Glutamatergic neuron (in vitro differentiated cells): ENCODE results near the gene PTPN2. TPM values are rescaled to one million over a fixed set of nuclear protein-coding genes. Genes with fewer than 3 reads are reported as not detected.

Experiments
- DNase-seq: peaks from one replicate; pipeline ENCODE4 v3.0.0; 2022
- H3K27ac Mint-ChIP-seq: one replicate; pipeline ENCODE4 v1.8.0; 2020; ENCODE audit warnings: mild to moderate bottlenecking, mixed read lengths, inconsistent platforms; ENCODE audit not compliant: unreplicated experiment
- H3K27me3 Mint-ChIP-seq: one replicate; pipeline ENCODE4 v1.8.0; 2020; ENCODE audit warnings: mild to moderate bottlenecking, moderate library complexity, mixed read lengths, inconsistent platforms; ENCODE audit not compliant: unreplicated experiment
- H3K36me3 Mint-ChIP-seq: one replicate; pipeline ENCODE4 v1.8.0; 2020; ENCODE audit warnings: mild to moderate bottlenecking, mixed read lengths, inconsistent platforms; ENCODE audit not compliant: unreplicated experiment
- H3K4me1 Mint-ChIP-seq: one replicate; pipeline ENCODE4 v1.8.0; 2020; ENCODE audit warnings: mild to moderate bottlenecking, low read depth, mixed read lengths, inconsistent platforms; ENCODE audit not compliant: unreplicated experiment
- H3K4me3 Mint-ChIP-seq: one replicate; pipeline ENCODE4 v1.8.0; 2020; ENCODE audit warnings: mild to moderate bottlenecking, mixed read lengths, inconsistent platforms; ENCODE audit not compliant: unreplicated experiment
- H3K9me3 Mint-ChIP-seq: one replicate; pipeline ENCODE4 v1.8.0; 2020; ENCODE audit warnings: mild to moderate bottlenecking, moderate library complexity, mixed read lengths, inconsistent platforms; ENCODE audit not compliant: unreplicated experiment
- CTCF ChIP-seq: fragments of 200-600 bp; sonication (generic); IDR thresholded peaks from one replicate; pipeline ENCODE4 v1.5.0; 2021; ENCODE audit not compliant: partially characterized antibody, unreplicated experiment
- total RNA-seq: library from RNA; stranded (reverse); fragmentation: NEBNext Ultra II Directional; extraction: Animal tissue kit (Norgen Biotek cat#: 25700); gene quantifications from one replicate; pipeline ENCODE4 v1.2.1, GENCODE V29; 2021; ENCODE audit not compliant: unreplicated experiment

The PTPN2 gene
- total RNA-seq, 1 donor from 2014 or later: 33.3 TPM

- Mint-ChIP-seq H3K9me3 (peaks cover 4% of the 10 kb centered on the region), H3K36me3 (peaks cover 5% of the 10 kb centered on the region), H3K27me3 (peaks cover 9% of the 10 kb centered on the region), H3K27ac (no peak overlapping the region), H3K4me3 (no peak overlapping the region), H3K4me1 (no peaks in the 10 kb centered on the region)
- no peak for DNase-seq
- no peak for TF ChIP-seq CTCF
Observed at GRCh38 chr18:12772111-12772510, 111.9 kb downstream of the PTPN2 start.

- H3K4me1 Mint-ChIP-seq: no peaks in the 10 kb centered on the region
Observed at GRCh38 chr18:12770469-12771219, 113.4 kb downstream of the PTPN2 start.

GRCh38 chr18:12769644-12770440 is 114.2 kb downstream of the PTPN2 start:
- no peak for TF ChIP-seq CTCF
- H3K4me3 Mint-ChIP-seq: no peak overlapping the region
- no peaks in the 10 kb centered on the region for H3K36me3 Mint-ChIP-seq
- H3K4me1 Mint-ChIP-seq: no peaks in the 10 kb centered on the region
- H3K9me3 Mint-ChIP-seq: peaks cover 2% of the 10 kb centered on the region
- H3K27ac Mint-ChIP-seq: no peak overlapping the region
- no peak for DNase-seq
- H3K27me3 Mint-ChIP-seq: peaks cover 5% of the 10 kb centered on the region

More at GRCh38 chr18:12770469-12771219, 113.4 kb downstream of the PTPN2 start:
- Mint-ChIP-seq H3K36me3 (no peaks in the 10 kb centered on the region), H3K27ac (no peak overlapping the region), H3K27me3 (peaks cover 5% of the 10 kb centered on the region), H3K9me3 (peaks cover 2% of the 10 kb centered on the region), H3K4me3 (no peak overlapping the region)
- no peak for DNase-seq
- TF ChIP-seq CTCF: no peak

- Mint-ChIP-seq H3K4me1 (no peaks in the 10 kb centered on the region), H3K9me3 (no peaks in the 10 kb centered on the region), H3K27ac (no peak overlapping the region), H3K4me3 (no peak overlapping the region), H3K36me3 (no peaks in the 10 kb centered on the region), H3K27me3 (peaks cover 3% of the 10 kb centered on the region)
- no peak for TF ChIP-seq CTCF
- no peak for DNase-seq
Observed at GRCh38 chr18:12769136-12769535, 114.9 kb downstream of the PTPN2 start.

GRCh38 chr18:12768625-12769024 is 115.4 kb downstream of the PTPN2 start:
- Mint-ChIP-seq H3K36me3 (no peaks in the 10 kb centered on the region), H3K27ac (no peak overlapping the region), H3K4me3 (no peak overlapping the region), H3K9me3 (no peaks in the 10 kb centered on the region), H3K27me3 (peaks cover 3% of the 10 kb centered on the region), H3K4me1 (no peaks in the 10 kb centered on the region)
- TF ChIP-seq CTCF: no peak
- DNase-seq: no peak
